A549 (cell line): Measurements from ENCODE around the gene TLCD3B. TPM values are rescaled to one million over a fixed set of nuclear protein-coding genes. Genes with fewer than 3 reads are reported as not detected.

ENCODE experiments used
- ATAC-seq, 2 experiments: fragments of 200-7000 bp in 1 of 2; fragments of >200 bp in 1 of 2; cut with Nextera tagmentation in 1 of 2; cut with Tn5 transposase in 1 of 2; 3 replicates each; pipeline versions ENCODE4 v1.8.0 to v1.9.1; 2018 to 2020; ENCODE audit warnings: mild to moderate bottlenecking in 1 of 2, moderate library complexity in 1 of 2
- CTCF ChIA-PET: fragments of 300-600 bp; sonication (Branson Sonifier 250); formaldehyde crosslinking; extraction: SDS; loops from one replicate; lab custom pipeline; 2021; ENCODE audit warnings: antibody characterized with exemption, inconsistent platforms; lab: Yijun Ruan, JAX
- POLR2A ChIA-PET: fragments of 350-600 bp; formaldehyde crosslinking; extraction: SDS; loops from one replicate; lab custom pipeline; 2021; ENCODE audit warnings: antibody characterized with exemption, inconsistent platforms; lab: Yijun Ruan, JAX
- DNase-seq, 2 experiments: peaks; one replicate each; pipeline versions ENCODE4 v3.0.0 to v3.0.0-alpha.2; 2011 to 2016; ENCODE audit warnings: low read depth in 1 of 2, low spot score in 1 of 2
- FAIRE-seq: peaks from 2 replicates; lab custom pipeline; 2011; peaks lifted over from hg19 to GRCh38; lab: Jason Lieb, UNC
- H3K27ac ChIP-seq, 2 experiments: fragments of >200 bp; sonication (Bioruptor Twin); formaldehyde crosslinking; 3 replicates each; pipeline ENCODE4 v1.5.1; 2016 to 2017
- H3K4me1 ChIP-seq: fragments of >200 bp; sonication (Bioruptor Twin); formaldehyde crosslinking; 3 replicates; pipeline ENCODE4 v1.6.1; 2016
- H3K4me2 ChIP-seq: fragments of >200 bp; sonication (Bioruptor Twin); formaldehyde crosslinking; 3 replicates; pipeline ENCODE4 v1.6.1; 2016
- H3K4me3 ChIP-seq: fragments of >200 bp; sonication (Bioruptor Twin); formaldehyde crosslinking; 3 replicates; pipeline ENCODE4 v1.5.1; 2016
- H3K9me3 ChIP-seq: fragments of >200 bp; sonication (Bioruptor Twin); formaldehyde crosslinking; 3 replicates; pipeline ENCODE4 v1.6.1; 2016
- E2F6 ChIP-seq: IDR thresholded peaks from 2 replicates; pipeline ENCODE4 v1.6.1; 2012; ENCODE audit warnings: low read depth, borderline replicate concordance
- EHF ChIP-seq: fragments of 250-450 bp; sonication (Bioruptor Pico); IDR thresholded peaks from 2 replicates; pipeline ENCODE4 v1.5.0; 2020; ENCODE audit warnings: mild to moderate bottlenecking
- ELK1 ChIP-seq: fragments of 150-350 bp; IDR thresholded peaks from 2 replicates; pipeline ENCODE4 v1.6.1; 2014; ENCODE audit warnings: low read depth, mild to moderate bottlenecking, low read length
- FOSL2 ChIP-seq, 2 experiments: fragments of 450-650 bp in 1 of 2; fragments of >200 bp in 1 of 2; sonication (Bioruptor Twin) in 1 of 2; formaldehyde crosslinking; IDR thresholded peaks; 2 replicates each; pipeline versions ENCODE4 v1.5.0 to v1.6.1; 2016 to 2020; ENCODE audit warnings: mild to moderate bottlenecking in 1 of 2, moderate library complexity in 1 of 2
- HEYL ChIP-seq: fragments of 250-450 bp; sonication (Bioruptor Pico); IDR thresholded peaks from 2 replicates; pipeline ENCODE4 v1.8.0; 2021; ENCODE audit warnings: mild to moderate bottlenecking, moderate library complexity
- HMGXB4 ChIP-seq: fragments of 250-450 bp; sonication (Bioruptor Pico); IDR thresholded peaks from 2 replicates; pipeline ENCODE4 v1.5.0; 2021; ENCODE audit warnings: mild to moderate bottlenecking, moderate library complexity, borderline replicate concordance
- HOXB13 ChIP-seq: fragments of 250-450 bp; sonication (Bioruptor Pico); IDR thresholded peaks from 2 replicates; pipeline ENCODE4 v1.5.0; 2020; ENCODE audit warnings: low read depth, mild to moderate bottlenecking, moderate library complexity
- JUNB ChIP-seq: fragments of >200 bp; sonication (Bioruptor Twin); formaldehyde crosslinking; IDR thresholded peaks from 2 replicates; pipeline ENCODE4 v1.6.1; 2016
- RAD21 ChIP-seq, 2 experiments: fragments of >200 bp in 1 of 2; sonication (Bioruptor Twin) in 1 of 2; formaldehyde crosslinking in 1 of 2; IDR thresholded peaks in 1 of 2; conservative IDR thresholded peaks in 1 of 2; 2 replicates in 1 of 2; 3 replicates in 1 of 2; pipeline ENCODE4 v1.6.1; 2012 to 2018; ENCODE audit warnings: inconsistent platforms in 1 of 2
- RNF2 ChIP-seq: fragments of 200-600 bp; sonication (generic); IDR thresholded peaks from 2 replicates; pipeline ENCODE4 v1.6.1; 2016; ENCODE audit warnings: low read depth, mild to moderate bottlenecking, antibody characterized with exemption, moderate library complexity, borderline replicate concordance
- SREBF2 ChIP-seq: fragments of 450-650 bp; IDR thresholded peaks from 2 replicates; pipeline ENCODE4 v1.6.1; 2014; ENCODE audit warnings: mild to moderate bottlenecking, moderate library complexity
- ZFP36 ChIP-seq: fragments of 450-650 bp; IDR thresholded peaks from 2 replicates; pipeline ENCODE4 v1.6.1; 2014; ENCODE audit warnings: borderline replicate concordance; ENCODE audit not compliant: partially characterized antibody
- ZSCAN20 ChIP-seq: fragments of 250-450 bp; sonication (Bioruptor Pico); IDR thresholded peaks from 2 replicates; pipeline ENCODE4 v1.8.0; 2022; ENCODE audit warnings: mild to moderate bottlenecking, moderate library complexity
- WGBS: methylation state at CpG from one replicate; pipeline ENCODE4 v1.1.6; 2017; ENCODE audit errors: missing lambda C conversion rate; 5-methylcytosine and 5-hydroxymethylcytosine counted together
- polyA plus RNA-seq, 4 experiments: library from polyadenylated mRNA; depleted of rRNA in 3 of 4; stranded (reverse); fragments of >200 nt; fragmentation: RNase III in 1 of 4; extraction: RNeasy Plus Mini Kit Qiagen cat#74134 plus additional on column Dnase treatment in 1 of 4; gene quantifications; 2 replicates in 3 of 4; 3 replicates in 1 of 4; pipeline ENCODE4 v1.2.3, GENCODE V29; 2011 to 2017
- TF ChIP-seq, protein P1 (sequence below): IDR thresholded peaks from 2 replicates; pipeline ENCODE4 v1.6.1; 2012
- TF ChIP-seq, protein P2 (sequence below): fragments of 450-650 bp; IDR thresholded peaks from 2 replicates; pipeline ENCODE4 v1.6.1; 2014; ENCODE audit warnings: antibody characterized with exemption

The TLCD3B gene
- polyA plus RNA-seq, 2 of the 4 experiments (the other 2 are of a cell fraction): 0.30 to 0.68 TPM

GRCh38 chr16:30063893-30064728 lies 33.0 kb upstream of the TLCD3B start (continued):
- peak; percentile 39 to 46; a peak in 4 of 5 replicates for TF ChIP-seq RAD21 (conservative IDR thresholded peaks at IDR 0.05 in 1 of 2, IDR thresholded peaks at IDR 0.05 in 1 of 2)
- TF ChIP-seq, all 56 proteins: peak for 6

DNA sequence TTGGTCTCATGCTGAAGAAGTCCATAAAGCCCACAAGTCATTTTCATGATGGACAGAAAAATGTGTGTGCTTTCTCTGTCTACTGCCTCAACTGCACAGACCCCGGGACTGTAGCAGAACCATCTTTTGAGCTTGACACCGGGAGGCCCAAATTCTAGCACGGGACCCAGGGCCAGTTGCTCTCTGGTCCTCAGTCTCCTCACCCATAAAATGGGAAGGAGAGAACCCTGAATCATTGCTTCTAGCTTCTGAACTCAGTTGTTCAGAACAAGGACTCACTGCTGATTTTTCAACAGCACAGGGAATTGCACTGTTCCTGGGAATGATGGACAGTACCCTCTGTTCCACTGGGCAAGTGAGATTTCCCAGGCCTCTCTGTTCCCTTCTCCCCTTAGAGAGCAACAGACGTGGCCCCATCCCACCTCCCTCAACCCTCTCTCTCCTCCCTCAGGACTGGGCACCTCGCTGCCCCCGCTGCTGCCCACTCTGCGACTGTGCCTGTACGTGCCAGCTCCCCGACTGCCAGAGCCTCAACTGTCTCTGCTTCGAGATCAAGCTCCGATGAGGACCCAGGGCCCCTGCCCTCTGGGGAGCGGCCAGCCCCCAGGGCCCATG lies 32.3 kb upstream of the TLCD3B start:
- Histone ChIP-seq H3K27ac (peak overlapping the region; percentile 96 to 97), H3K4me2 (peak overlapping the region; percentile 90), H3K9me3 (no peaks in the 10 kb centered on the region), H3K4me1 (peaks cover 23% of the 10 kb centered on the region), H3K4me3 (peak overlapping the region; percentile 73; the same call in 2 of the 3 replicates)
- ATAC-seq (no peak), DNase-seq (no peak), FAIRE-seq (no peak)
- ChIA-PET CTCF (interaction anchor here (0.5 to 9.9 kb wide), 12 partner anchors 9 to 361 kb away, joined by 3 to 119 read pairs (median 4); partner anchors contain the start of genes PPP4C and TBX6), POLR2A (interaction anchor here (1.3 kb wide), 1 partner anchor 8 kb away, joined by 3 read pairs; no protein-coding TSS in a partner anchor)
- 72% methylated on average over 12 of the region's 12 CpGs for WGBS
- TF ChIP-seq HOXB13 (CRISPR knock-in tag): no peak

GRCh38 chr16:30060836-30061554 lies 29.9 kb upstream of the TLCD3B start:
- FAIRE-seq: no peak
- ChIA-PET POLR2A (no interaction called here), CTCF (interaction anchor here (7.3 to 9.9 kb wide), 2 partner anchors 28 to 30 kb away, joined by 36 to 119 read pairs; partner anchors contain the start of genes TBX6 and TLCD3B)
- DNase-seq: no peak
- no peak for ATAC-seq
- no peak overlapping the region for H3K4me3 ChIP-seq
- H3K4me1 ChIP-seq: peaks cover 8% of the 10 kb centered on the region; the same call in 2 of the 3 replicates
- H3K4me2 ChIP-seq: no peak overlapping the region
- H3K27ac ChIP-seq: 0 out of 6 replicates have a peak overlapping the region, but pooled peaks of 1 of the 2 experiments have one; percentile 10
- no peaks in the 10 kb centered on the region for H3K9me3 ChIP-seq
- TF ChIP-seq RNF2 (no peak), E2F6 (no peak), ELK1 (no peak), JUNB (no peak), ZFP36 (no peak), HMGXB4 (CRISPR knock-in tag) (no peak), SREBF2 (no peak), ZSCAN20 (CRISPR knock-in tag) (no peak), HEYL (CRISPR knock-in tag) (no peak), FOSL2 (IDR thresholded peaks at IDR 0.05) (no peak), FOSL2 (CRISPR knock-in tag; IDR thresholded peaks at IDR 0.05) (no peak), EHF (CRISPR knock-in tag) (no peak)
- TF ChIP-seq, protein P1, sequence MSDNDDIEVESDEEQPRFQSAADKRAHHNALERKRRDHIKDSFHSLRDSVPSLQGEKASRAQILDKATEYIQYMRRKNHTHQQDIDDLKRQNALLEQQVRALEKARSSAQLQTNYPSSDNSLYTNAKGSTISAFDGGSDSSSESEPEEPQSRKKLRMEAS: no peak
- TF ChIP-seq, protein P2, sequence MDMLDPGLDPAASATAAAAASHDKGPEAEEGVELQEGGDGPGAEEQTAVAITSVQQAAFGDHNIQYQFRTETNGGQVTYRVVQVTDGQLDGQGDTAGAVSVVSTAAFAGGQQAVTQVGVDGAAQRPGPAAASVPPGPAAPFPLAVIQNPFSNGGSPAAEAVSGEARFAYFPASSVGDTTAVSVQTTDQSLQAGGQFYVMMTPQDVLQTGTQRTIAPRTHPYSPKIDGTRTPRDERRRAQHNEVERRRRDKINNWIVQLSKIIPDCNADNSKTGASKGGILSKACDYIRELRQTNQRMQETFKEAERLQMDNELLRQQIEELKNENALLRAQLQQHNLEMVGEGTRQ: no peak
- 75% methylated on average over 2 of the region's 2 CpGs for WGBS
